GM19328 (cell line): ENCODE measurements around the gene UIMC1.
"Not testable (repeated sequence)": the region's sequence is repeated elsewhere in the genome, so short reads cannot be mapped to it uniquely, and the experiment has no call there.

Source experiments
- ATAC-seq: cut with Tn5 transposase; IDR thresholded peaks from one replicate; pipeline ENCODE4 v1.9.1; 2021; ENCODE audit warnings: mild to moderate bottlenecking, moderate library complexity; ENCODE audit not compliant: unreplicated experiment

Gene UIMC1

GRCh38 chr5:176873541-176874172, 132.9 kb downstream of the UIMC1 start:
- no peak for ATAC-seq

GRCh38 chr5:176873011-176873410, 133.6 kb downstream of the UIMC1 start:
- ATAC-seq, result not testable (repeated sequence)

GRCh38 chr5:176872586-176872985, 134.0 kb downstream of the UIMC1 start:
- ATAC-seq, result not testable (repeated sequence)

- not testable (repeated sequence) for ATAC-seq
Measured at GRCh38 chr5:176870644-176871043, 135.9 kb downstream of the UIMC1 start.

GRCh38 chr5:176870110-176870591, 136.4 kb downstream of the UIMC1 start:
- ATAC-seq, result no peak

- ATAC-seq, result no peak
Measured at GRCh38 chr5:176869501-176870109, 137.0 kb downstream of the UIMC1 start.

GRCh38 chr5:176868731-176869130, 137.8 kb downstream of the UIMC1 start:
- ATAC-seq, result no peak

- ATAC-seq, result no peak
Measured at GRCh38 chr5:176868126-176868525, 138.5 kb downstream of the UIMC1 start.

- no peak for ATAC-seq
Measured at GRCh38 chr5:176866707-176867310, 139.8 kb downstream of the UIMC1 start.

- ATAC-seq, result no peak
Measured at GRCh38 chr5:176865964-176866363, 140.6 kb downstream of the UIMC1 start.

GRCh38 chr5:176864755-176865154, 141.8 kb downstream of the UIMC1 start:
- no peak for ATAC-seq

GRCh38 chr5:176863765-176864098, 142.8 kb downstream of the UIMC1 start:
- no peak for ATAC-seq

- no peak for ATAC-seq
Measured at GRCh38 chr5:176863041-176863764, 143.4 kb downstream of the UIMC1 start.

- ATAC-seq, result no peak
Measured at GRCh38 chr5:176862330-176862995, 144.1 kb downstream of the UIMC1 start.

GRCh38 chr5:176861276-176861675, 145.3 kb downstream of the UIMC1 start:
- ATAC-seq, result no peak

- ATAC-seq, result no peak
Measured at GRCh38 chr5:176860381-176860780, 146.2 kb downstream of the UIMC1 start.

- ATAC-seq, result no peak
Measured at GRCh38 chr5:176859916-176860315, 146.7 kb downstream of the UIMC1 start.

- no peak for ATAC-seq
Measured at GRCh38 chr5:176857894-176858273, 148.7 kb downstream of the UIMC1 start.

GRCh38 chr5:176857216-176857893, 149.2 kb downstream of the UIMC1 start:
- ATAC-seq, result no peak

GRCh38 chr5:176856746-176857145, 149.8 kb downstream of the UIMC1 start:
- no peak for ATAC-seq

- ATAC-seq, result no peak
Measured at GRCh38 chr5:176855598-176855997, 151.0 kb downstream of the UIMC1 start.
